Cardiac muscle cell (in vitro differentiated cells and primary cell): ENCODE results near the gene NIM1K. TPM values are rescaled to one million over a fixed set of nuclear protein-coding genes. Genes with fewer than 3 reads are reported as not detected.

Experiments
- DNase-seq, 2 donors: peaks; one replicate each; pipeline versions ENCODE4 v3.0.0 to v3.0.0-alpha.2; 2010 to 2017; ENCODE audit warnings: low read depth in 1 of 2, low spot score in 1 of 2
- H3K27ac ChIP-seq: fragments of 200-600 bp; sonication (generic); 2 replicates; pipeline ENCODE4 v1.5.1; 2016
- H3K27me3 ChIP-seq: fragments of 200-600 bp; sonication (generic); 2 replicates; pipeline ENCODE4 v1.6.0; 2016; ENCODE audit warnings: control low read depth
- H3K36me3 ChIP-seq: fragments of 200-600 bp; sonication (generic); 2 replicates; pipeline ENCODE4 v1.5.1; 2016; ENCODE audit warnings: control low read depth
- H3K4me1 ChIP-seq: fragments of 200-600 bp; sonication (generic); 2 replicates; pipeline ENCODE4 v1.8.1; 2017; ENCODE audit warnings: low read depth, mild to moderate bottlenecking, mixed run types
- H3K4me3 ChIP-seq: fragments of 200-600 bp; sonication (generic); 2 replicates; pipeline ENCODE4 v1.5.1; 2016; ENCODE audit warnings: mild to moderate bottlenecking
- H3K9me3 ChIP-seq: fragments of 200-600 bp; sonication (generic); 2 replicates; pipeline ENCODE4 v1.5.1; 2017; ENCODE audit warnings: low read depth, mild to moderate bottlenecking, control low read depth
- CTCF ChIP-seq: IDR thresholded peaks from 2 replicates; pipeline ENCODE4 v1.5.1; 2012; ENCODE audit warnings: low read depth, mild to moderate bottlenecking, low read length
- polyA plus RNA-seq: library from polyadenylated mRNA; unstranded; fragments of >200 nt; fragmentation: Nextera tagmentation; extraction: Ambion mirVana; gene quantifications from 2 replicates; pipeline ENCODE4 v1.2.1, GENCODE V29; 2016
- total RNA-seq: library from RNA; depleted of rRNA; stranded (reverse); fragments of >200 nt; gene quantifications from 2 replicates; pipeline ENCODE4 v1.2.3, GENCODE V29; 2016

Gene NIM1K
- total and polyA plus RNA-seq, 2 experiments from 2014 or later: 0.27 to 0.98 TPM

- Histone ChIP-seq H3K27ac (no peak overlapping the region), H3K4me3 (no peak overlapping the region)
These were observed 78.6 kb downstream of the NIM1K start for GRCh38 chr5:43270645-43271044.

GRCh38 chr5:43273552-43273951 lies 81.5 kb downstream of the NIM1K start:
- Histone ChIP-seq H3K4me3 (no peak overlapping the region), H3K27me3 (no peaks in the 10 kb centered on the region), H3K36me3 (no peaks in the 10 kb centered on the region), H3K9me3 (no peaks in the 10 kb centered on the region), H3K4me1 (peaks cover 18% of the 10 kb centered on the region), H3K27ac (no peak overlapping the region)
- no peak for TF ChIP-seq CTCF
- DNase-seq: no peak

More at GRCh38 chr5:43270645-43271044, 78.6 kb downstream of the NIM1K start:
- no peaks in the 10 kb centered on the region for H3K36me3 ChIP-seq
- no peaks in the 10 kb centered on the region for H3K27me3 ChIP-seq
- peaks cover 18% of the 10 kb centered on the region for H3K4me1 ChIP-seq
- H3K9me3 ChIP-seq: no peaks in the 10 kb centered on the region
- no peak for DNase-seq
- TF ChIP-seq CTCF: no peak

DNA sequence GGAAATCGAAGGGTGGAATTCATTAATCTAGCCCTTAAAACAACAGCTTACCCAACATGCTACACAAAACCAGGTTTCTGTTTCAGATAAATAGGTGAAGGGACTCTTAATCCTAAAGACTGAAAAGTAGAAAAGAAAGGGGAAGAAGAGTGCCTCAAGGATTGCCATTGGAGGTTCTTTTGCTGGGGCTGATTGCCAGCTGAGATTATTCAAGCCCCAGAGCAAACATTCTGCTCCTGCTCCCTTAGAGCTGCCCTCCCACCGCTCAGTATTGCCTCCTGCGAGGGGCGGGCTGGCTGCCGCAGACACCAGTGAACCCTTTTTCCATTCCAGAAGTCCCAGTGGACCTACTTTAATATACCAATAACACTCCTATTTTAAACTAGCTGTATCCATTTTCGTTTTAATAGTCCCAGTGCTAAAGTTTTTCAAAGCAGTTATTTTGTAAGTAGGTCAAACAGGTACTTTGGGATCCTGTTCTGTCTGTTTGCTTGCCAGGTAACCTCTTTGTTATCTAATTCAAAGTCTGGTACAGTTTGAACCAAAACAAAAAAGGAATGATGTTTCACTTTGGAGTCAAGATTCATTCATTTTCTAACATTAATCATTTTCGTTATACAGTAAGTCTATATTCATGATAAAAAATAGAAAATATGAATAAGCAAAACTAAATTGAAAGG lies 82.5 kb downstream of the NIM1K start:
- Histone ChIP-seq H3K36me3 (no peaks in the 10 kb centered on the region), H3K27ac (no peak overlapping the region), H3K9me3 (no peaks in the 10 kb centered on the region), H3K4me3 (no peak overlapping the region), H3K4me1 (peaks cover 18% of the 10 kb centered on the region), H3K27me3 (no peaks in the 10 kb centered on the region)
- no peak for TF ChIP-seq CTCF
- DNase-seq: peak in 1 of 2 donors; percentile 37

GRCh38 chr5:43275391-43275790 lies 83.4 kb downstream of the NIM1K start:
- no peak overlapping the region for H3K27ac ChIP-seq
- H3K4me1 ChIP-seq: peaks cover 18% of the 10 kb centered on the region
- DNase-seq: peak in 1 of 2 donors; percentile 78
- no peak for TF ChIP-seq CTCF
- H3K27me3 ChIP-seq: no peaks in the 10 kb centered on the region
- no peaks in the 10 kb centered on the region for H3K36me3 ChIP-seq
- no peaks in the 10 kb centered on the region for H3K9me3 ChIP-seq
- H3K4me3 ChIP-seq: no peak overlapping the region

DNA sequence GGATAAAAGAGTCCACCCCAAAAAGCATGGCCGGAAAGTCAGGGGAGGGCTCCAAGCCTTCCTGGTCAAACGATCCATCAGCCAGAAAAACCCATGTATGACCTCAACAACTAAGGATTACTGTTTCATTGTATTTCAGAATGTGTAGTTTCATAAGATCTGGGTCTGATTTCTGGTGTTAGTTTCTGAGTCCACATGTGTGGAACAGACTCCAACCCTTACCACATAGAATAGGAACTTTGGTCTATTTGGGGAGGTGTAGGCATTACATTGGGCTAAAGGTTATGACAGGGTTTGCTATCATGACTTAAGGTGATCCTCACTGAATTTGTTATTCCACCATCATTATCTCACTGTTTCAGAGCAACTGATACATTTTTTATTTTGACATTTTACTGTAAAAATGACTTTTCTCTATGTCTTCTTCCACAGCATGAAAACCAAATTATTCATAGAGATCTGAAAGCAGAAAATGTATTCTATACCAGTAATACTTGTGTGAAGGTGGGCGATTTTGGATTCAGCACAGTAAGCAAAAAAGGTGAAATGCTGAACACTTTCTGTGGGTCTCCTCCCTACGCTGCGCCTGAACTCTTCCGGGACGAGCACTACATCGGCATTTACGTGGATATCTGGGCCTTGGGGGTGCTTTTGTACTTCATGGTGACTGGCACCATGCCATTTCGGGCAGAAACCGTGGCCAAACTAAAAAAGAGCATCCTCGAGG lies 87.7 kb downstream of the NIM1K start:
- Histone ChIP-seq H3K27me3 (no peaks in the 10 kb centered on the region), H3K4me3 (no peak overlapping the region), H3K4me1 (peaks cover 7% of the 10 kb centered on the region), H3K27ac (no peak overlapping the region), H3K9me3 (no peaks in the 10 kb centered on the region), H3K36me3 (no peaks in the 10 kb centered on the region)
- TF ChIP-seq CTCF: no peak
- DNase-seq: no peak
